Activated CD4-positive, alpha-beta memory T cell treated with anti-CD3 and anti-CD28 coated beads, Interleukin-2, amount 10 ng/mL, durations not matched to agents 7 days and 5 days (primary cell): ENCODE data around the gene CEP70. TPM values are rescaled to one million over a fixed set of nuclear protein-coding genes. Genes with fewer than 3 reads are reported as not detected.
"Not testable (repeated sequence)": the region's sequence is repeated elsewhere in the genome, so short reads cannot be mapped to it uniquely, and the experiment has no call there.

Experiments used
- CTCF ChIA-PET: fragments of 350-600 bp; sonication (Branson Sonifier 250); formaldehyde crosslinking; loops from one replicate; lab custom pipeline; 2021; ENCODE audit warnings: antibody characterized with exemption, inconsistent platforms; lab: Charles Lee
- POLR2A ChIA-PET: fragments of 350-600 bp; sonication (Branson Sonifier 250); formaldehyde crosslinking; loops from one replicate; lab custom pipeline; 2021; ENCODE audit warnings: antibody characterized with exemption; lab: Charles Lee
- DNase-seq: peaks from one replicate; pipeline ENCODE4 v3.0.0-alpha.2; 2020
- H3K27ac Mint-ChIP-seq: one replicate; pipeline ENCODE4 v1.8.0; 2021; ENCODE audit warnings: mild to moderate bottlenecking, mixed read lengths
- H3K27me3 Mint-ChIP-seq: one replicate; pipeline ENCODE4 v1.8.0; 2021; ENCODE audit warnings: mixed read lengths
- H3K36me3 Mint-ChIP-seq: one replicate; pipeline ENCODE4 v1.8.0; 2021; ENCODE audit warnings: low read depth, mixed read lengths
- H3K4me1 Mint-ChIP-seq: one replicate; pipeline ENCODE4 v1.8.0; 2021; ENCODE audit warnings: mixed read lengths
- H3K4me3 Mint-ChIP-seq: one replicate; pipeline ENCODE4 v1.8.0; 2021; ENCODE audit warnings: mild to moderate bottlenecking, mixed read lengths
- H3K9me3 Mint-ChIP-seq: one replicate; pipeline ENCODE4 v1.8.0; 2021; ENCODE audit warnings: mixed read lengths
- total RNA-seq, 2 experiments: library from RNA; stranded (reverse); gene quantifications; one replicate each; pipeline ENCODE4 v1.2.3, GENCODE V29; 2021

Gene CEP70
- total RNA-seq, 2 experiments from 2014 or later = 9.0 to 9.6 TPM

- POLR2A ChIA-PET = no interaction called here
These were observed 46.6 kb downstream of the CEP70 start for GRCh38 chr3:138547342-138547975.

GRCh38 chr3:138544546-138544945, 49.5 kb downstream of the CEP70 start:
- Mint-ChIP-seq H3K9me3 (peaks cover 49% of the 10 kb centered on the region), H3K27ac (no peak overlapping the region), H3K36me3 (peaks cover 48% of the 10 kb centered on the region), H3K4me1 (no peaks in the 10 kb centered on the region), H3K4me3 (no peak overlapping the region), H3K27me3 (no peaks in the 10 kb centered on the region)
- ChIA-PET CTCF (no interaction called here), POLR2A (no interaction called here)
- DNase-seq = no peak

More at GRCh38 chr3:138547342-138547975, 46.6 kb downstream of the CEP70 start:
- no peak for DNase-seq
- CTCF ChIA-PET = no interaction called here
- Mint-ChIP-seq H3K9me3 (peaks cover 46% of the 10 kb centered on the region), H3K4me1 (peaks cover 4% of the 10 kb centered on the region), H3K4me3 (no peak overlapping the region), H3K36me3 (peaks cover 50% of the 10 kb centered on the region), H3K27ac (no peak overlapping the region), H3K27me3 (no peaks in the 10 kb centered on the region)

- Mint-ChIP-seq H3K27ac (no peak overlapping the region), H3K4me3 (no peak overlapping the region), H3K27me3 (no peaks in the 10 kb centered on the region), H3K36me3 (peaks cover 37% of the 10 kb centered on the region), H3K9me3 (peaks cover 40% of the 10 kb centered on the region), H3K4me1 (no peaks in the 10 kb centered on the region)
- ChIA-PET POLR2A (no interaction called here), CTCF (no interaction called here)
- no peak for DNase-seq
These were observed 51.1 kb downstream of the CEP70 start for GRCh38 chr3:138542977-138543376.

- H3K9me3 Mint-ChIP-seq = peaks cover 21% of the 10 kb centered on the region
- DNase-seq = no peak
- no peak overlapping the region for H3K27ac Mint-ChIP-seq
- no peaks in the 10 kb centered on the region for H3K4me1 Mint-ChIP-seq
- ChIA-PET CTCF (no interaction called here), POLR2A (no interaction called here)
- peaks cover 21% of the 10 kb centered on the region for H3K36me3 Mint-ChIP-seq
- H3K27me3 Mint-ChIP-seq = no peaks in the 10 kb centered on the region
- no peak overlapping the region for H3K4me3 Mint-ChIP-seq
These were observed 54.7 kb downstream of the CEP70 start for GRCh38 chr3:138539352-138539751.

- H3K9me3 Mint-ChIP-seq, CTCF ChIA-PET, POLR2A ChIA-PET, H3K27me3 Mint-ChIP-seq, H3K4me1 Mint-ChIP-seq, H3K27ac Mint-ChIP-seq, H3K4me3 Mint-ChIP-seq, DNase-seq: not testable (repeated sequence)
- peaks cover 15% of the 10 kb centered on the region for H3K36me3 Mint-ChIP-seq
These were observed 72.6 kb downstream of the CEP70 start for GRCh38 chr3:138521445-138521844.

GRCh38 chr3:138513090-138513843, 80.8 kb downstream of the CEP70 start:
- POLR2A ChIA-PET = interaction anchor here (0.7 to 1.6 kb wide), 4 partner anchors 9 to 100 kb away, joined by 3 to 4 read pairs (median 4); partner anchors contain the start of gene CEP70
- Mint-ChIP-seq H3K27ac (no peak overlapping the region), H3K27me3 (no peaks in the 10 kb centered on the region), H3K9me3 (no peaks in the 10 kb centered on the region), H3K4me3 (no peak overlapping the region), H3K4me1 (peaks cover 19% of the 10 kb centered on the region), H3K36me3 (peaks cover 7% of the 10 kb centered on the region)
- CTCF ChIA-PET = interaction anchor here (0.8 to 1.7 kb wide), 6 partner anchors 34 to 410 kb away, joined by 3 to 6 read pairs (median 4); no protein-coding TSS in a partner anchor
- no peak for DNase-seq

- H3K9me3 Mint-ChIP-seq = no peaks in the 10 kb centered on the region
- no peak overlapping the region for H3K4me3 Mint-ChIP-seq
- peaks cover 7% of the 10 kb centered on the region for H3K36me3 Mint-ChIP-seq
- CTCF ChIA-PET = interaction anchor here (1.6 to 1.7 kb wide), 2 partner anchors 404 to 411 kb away, joined by 4 to 6 read pairs; no protein-coding TSS in a partner anchor
- H3K4me1 Mint-ChIP-seq = peaks cover 19% of the 10 kb centered on the region
- H3K27ac Mint-ChIP-seq = no peak overlapping the region
- POLR2A ChIA-PET = no interaction called here
- no peaks in the 10 kb centered on the region for H3K27me3 Mint-ChIP-seq
- DNase-seq = no peak
These were observed 82.1 kb downstream of the CEP70 start for GRCh38 chr3:138511945-138512344.

GRCh38 chr3:138509586-138509985, 84.5 kb downstream of the CEP70 start:
- Mint-ChIP-seq H3K27me3 (no peaks in the 10 kb centered on the region), H3K4me1 (peaks cover 19% of the 10 kb centered on the region), H3K27ac (no peak overlapping the region), H3K36me3 (peaks cover 2% of the 10 kb centered on the region), H3K4me3 (no peak overlapping the region), H3K9me3 (no peaks in the 10 kb centered on the region)
- ChIA-PET POLR2A (no interaction called here), CTCF (no interaction called here)
- no peak for DNase-seq

GRCh38 chr3:138507524-138507923, 86.5 kb downstream of the CEP70 start:
- peaks cover 2% of the 10 kb centered on the region for H3K36me3 Mint-ChIP-seq

GRCh38 chr3:138498991-138499390, 95.1 kb downstream of the CEP70 start:
- Mint-ChIP-seq H3K27ac (no peak overlapping the region), H3K4me1 (peaks cover 7% of the 10 kb centered on the region), H3K36me3 (no peaks in the 10 kb centered on the region), H3K4me3 (no peak overlapping the region), H3K9me3 (no peaks in the 10 kb centered on the region), H3K27me3 (no peaks in the 10 kb centered on the region)
- ChIA-PET CTCF (no interaction called here), POLR2A (no interaction called here)
- no peak for DNase-seq

More at GRCh38 chr3:138507524-138507923, 86.5 kb downstream of the CEP70 start:
- no peak for DNase-seq
- Mint-ChIP-seq H3K9me3 (no peaks in the 10 kb centered on the region), H3K27ac (no peak overlapping the region), H3K4me3 (no peak overlapping the region), H3K27me3 (no peaks in the 10 kb centered on the region), H3K4me1 (peaks cover 4% of the 10 kb centered on the region)
- POLR2A ChIA-PET = no interaction called here
- CTCF ChIA-PET = no interaction called here

- H3K9me3 Mint-ChIP-seq = no peaks in the 10 kb centered on the region
These were observed 96.2 kb downstream of the CEP70 start for GRCh38 chr3:138497851-138498250.

GRCh38 chr3:138497021-138497420, 97.0 kb downstream of the CEP70 start:
- no peak overlapping the region for H3K4me3 Mint-ChIP-seq
- no peaks in the 10 kb centered on the region for H3K9me3 Mint-ChIP-seq
- H3K27me3 Mint-ChIP-seq = no peaks in the 10 kb centered on the region
- H3K36me3 Mint-ChIP-seq = no peaks in the 10 kb centered on the region
- H3K27ac Mint-ChIP-seq = no peak overlapping the region
- peaks cover 8% of the 10 kb centered on the region for H3K4me1 Mint-ChIP-seq
- POLR2A ChIA-PET = no interaction called here
- CTCF ChIA-PET = no interaction called here
- DNase-seq = no peak

More at GRCh38 chr3:138497851-138498250, 96.2 kb downstream of the CEP70 start:
- Mint-ChIP-seq H3K4me3 (no peak overlapping the region), H3K36me3 (no peaks in the 10 kb centered on the region), H3K27ac (no peak overlapping the region), H3K27me3 (no peaks in the 10 kb centered on the region), H3K4me1 (peaks cover 8% of the 10 kb centered on the region)
- CTCF ChIA-PET = no interaction called here
- DNase-seq = no peak
- POLR2A ChIA-PET = no interaction called here

- CTCF ChIA-PET = no interaction called here
- Mint-ChIP-seq H3K4me3 (no peak overlapping the region), H3K36me3 (no peaks in the 10 kb centered on the region), H3K27ac (no peak overlapping the region), H3K9me3 (no peaks in the 10 kb centered on the region), H3K4me1 (peaks cover 8% of the 10 kb centered on the region), H3K27me3 (no peaks in the 10 kb centered on the region)
- POLR2A ChIA-PET = no interaction called here
- no peak for DNase-seq
These were observed 97.6 kb downstream of the CEP70 start for GRCh38 chr3:138496436-138496835.
